Stomach (tissue), 4 donors: ENCODE data around the gene FSTL5.

Source experiments
- CTCF ChIP-seq, 7 experiments: fragments of 450-650 bp in 4 of 7; fragments of 200-600 bp in 3 of 7; sonication (generic) in 3 of 7; IDR thresholded peaks; one replicate each; pipeline ENCODE4 v1.5.1; 2016 to 2019; ENCODE audit warnings: antibody characterized with exemption in 7 of 7, control low read depth in 2 of 7, mild to moderate bottlenecking in 1 of 7
- POLR2A ChIP-seq, 4 donors: fragments of 450-650 bp; IDR thresholded peaks; one replicate each; pipeline ENCODE4 v1.6.1; 2016; ENCODE audit warnings: antibody characterized with exemption in 4 of 4, control low read depth in 2 of 4, mild to moderate bottlenecking in 1 of 4, moderate library complexity in 1 of 4

GRCh38 chr4:161919442-161920220 is 244.2 kb downstream of the FSTL5 start:
- TF ChIP-seq POLR2A (IDR thresholded peaks at IDR 0.05) (no peak), CTCF (IDR thresholded peaks at IDR 0.05) (no peak)
